Astrocyte (in vitro differentiated cells and primary cell): ENCODE data around the gene ZNF23.
"Not testable (repeated sequence)": the region's sequence is repeated elsewhere in the genome, so short reads cannot be mapped to it uniquely, and the experiment has no call there.

Experiments used
- CTCF ChIP-seq: IDR thresholded peaks from 2 replicates; pipeline ENCODE4 v1.5.1; 2011; ENCODE audit warnings: low read depth, mild to moderate bottlenecking, inconsistent platforms, low read length, moderate library complexity; ENCODE audit not compliant: insufficient read depth
- EZH2 ChIP-seq: IDR thresholded peaks from 2 replicates; pipeline ENCODE4 v1.6.1; 2012; ENCODE audit warnings: mild to moderate bottlenecking, low read length, inconsistent platforms; ENCODE audit not compliant: insufficient read depth

DNA sequence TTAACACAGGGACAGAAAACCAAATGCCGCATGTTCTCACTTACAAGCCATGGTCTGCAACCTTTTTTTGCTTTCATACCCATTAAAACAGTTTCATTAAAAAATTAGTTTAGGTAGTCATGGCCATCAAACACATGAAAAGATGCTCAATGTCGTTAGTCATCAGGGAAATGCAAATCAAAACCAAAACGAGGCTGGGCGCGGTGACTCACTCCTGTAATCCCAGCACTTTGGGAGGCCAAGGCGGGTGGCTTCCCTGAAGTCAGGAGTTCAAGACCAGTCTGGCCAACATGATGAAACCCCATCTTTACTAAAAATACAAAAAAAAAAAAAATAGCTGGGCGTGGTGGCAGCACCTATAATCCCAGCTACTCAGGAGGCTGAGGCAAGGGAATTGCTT, 42.0 kb upstream of the ZNF23 start:
- not testable (repeated sequence) for TF ChIP-seq CTCF, EZH2
